GM21723 (cell line): ENCODE data around the gene INO80.

Experiments
- ATAC-seq: cut with Tn5 transposase; IDR thresholded peaks from one replicate; pipeline ENCODE4 v1.9.1; 2021; ENCODE audit warnings: mild to moderate bottlenecking, moderate library complexity; ENCODE audit not compliant: unreplicated experiment

INO80 gene

GRCh38 chr15:40951764-40952163, 164.3 kb downstream of the INO80 start:
- ATAC-seq: no peak

GRCh38 chr15:40949756-40950207, 166.3 kb downstream of the INO80 start:
- no peak for ATAC-seq

GRCh38 chr15:40948706-40949473, 167.2 kb downstream of the INO80 start:
- no peak for ATAC-seq

- ATAC-seq: no peak
Measured at GRCh38 chr15:40944510-40945296, 171.4 kb downstream of the INO80 start.

- no peak for ATAC-seq
Measured at GRCh38 chr15:40943764-40944365, 172.2 kb downstream of the INO80 start.

- no peak for ATAC-seq
Measured at GRCh38 chr15:40942878-40943277, 173.2 kb downstream of the INO80 start.

GRCh38 chr15:40942337-40942854, 173.7 kb downstream of the INO80 start:
- no peak for ATAC-seq

- ATAC-seq: peak; percentile 72
Measured at GRCh38 chr15:40941528-40942336, 174.3 kb downstream of the INO80 start.

GRCh38 chr15:40941068-40941527, 175.0 kb downstream of the INO80 start:
- ATAC-seq: no peak

- no peak for ATAC-seq
Measured at GRCh38 chr15:40940296-40940801, 175.7 kb downstream of the INO80 start.

- no peak for ATAC-seq
Measured at GRCh38 chr15:40938536-40938870, 177.6 kb downstream of the INO80 start.

GRCh38 chr15:40937762-40938535, 178.1 kb downstream of the INO80 start:
- no peak for ATAC-seq

- no peak for ATAC-seq
Measured at GRCh38 chr15:40936709-40937666, 179.1 kb downstream of the INO80 start.

GRCh38 chr15:40936234-40936708, 179.8 kb downstream of the INO80 start:
- no peak for ATAC-seq

- no peak for ATAC-seq
Measured at GRCh38 chr15:40934457-40934856, 181.6 kb downstream of the INO80 start.

GRCh38 chr15:40933517-40933902, 182.6 kb downstream of the INO80 start:
- ATAC-seq: no peak

GRCh38 chr15:40932649-40933516, 183.2 kb downstream of the INO80 start:
- no peak for ATAC-seq
